Glutamatergic neuron (in vitro differentiated cells): ENCODE data around the gene FCMR. TPM values are rescaled to one million over a fixed set of nuclear protein-coding genes. Genes with fewer than 3 reads are reported as not detected.

ENCODE experiments used
- DNase-seq: peaks from one replicate; pipeline ENCODE4 v3.0.0; 2022
- H3K27ac Mint-ChIP-seq: one replicate; pipeline ENCODE4 v1.8.0; 2020; ENCODE audit warnings: mild to moderate bottlenecking, mixed read lengths, inconsistent platforms; ENCODE audit not compliant: unreplicated experiment
- H3K27me3 Mint-ChIP-seq: one replicate; pipeline ENCODE4 v1.8.0; 2020; ENCODE audit warnings: mild to moderate bottlenecking, moderate library complexity, mixed read lengths, inconsistent platforms; ENCODE audit not compliant: unreplicated experiment
- H3K36me3 Mint-ChIP-seq: one replicate; pipeline ENCODE4 v1.8.0; 2020; ENCODE audit warnings: mild to moderate bottlenecking, mixed read lengths, inconsistent platforms; ENCODE audit not compliant: unreplicated experiment
- H3K4me1 Mint-ChIP-seq: one replicate; pipeline ENCODE4 v1.8.0; 2020; ENCODE audit warnings: mild to moderate bottlenecking, low read depth, mixed read lengths, inconsistent platforms; ENCODE audit not compliant: unreplicated experiment
- H3K4me3 Mint-ChIP-seq: one replicate; pipeline ENCODE4 v1.8.0; 2020; ENCODE audit warnings: mild to moderate bottlenecking, mixed read lengths, inconsistent platforms; ENCODE audit not compliant: unreplicated experiment
- H3K9me3 Mint-ChIP-seq: one replicate; pipeline ENCODE4 v1.8.0; 2020; ENCODE audit warnings: mild to moderate bottlenecking, moderate library complexity, mixed read lengths, inconsistent platforms; ENCODE audit not compliant: unreplicated experiment
- total RNA-seq: library from RNA; stranded (reverse); fragmentation: NEBNext Ultra II Directional; extraction: Animal tissue kit (Norgen Biotek cat#: 25700); gene quantifications from one replicate; pipeline ENCODE4 v1.2.1, GENCODE V29; 2021; ENCODE audit not compliant: unreplicated experiment
- TF ChIP-seq, protein P1 (sequence below): fragments of 200-600 bp; sonication (generic); IDR thresholded peaks from one replicate; pipeline ENCODE4 v1.5.0; 2021; ENCODE audit not compliant: partially characterized antibody, unreplicated experiment

The FCMR gene
- total RNA-seq, 1 donor from 2014 or later, result not detected

DNA sequence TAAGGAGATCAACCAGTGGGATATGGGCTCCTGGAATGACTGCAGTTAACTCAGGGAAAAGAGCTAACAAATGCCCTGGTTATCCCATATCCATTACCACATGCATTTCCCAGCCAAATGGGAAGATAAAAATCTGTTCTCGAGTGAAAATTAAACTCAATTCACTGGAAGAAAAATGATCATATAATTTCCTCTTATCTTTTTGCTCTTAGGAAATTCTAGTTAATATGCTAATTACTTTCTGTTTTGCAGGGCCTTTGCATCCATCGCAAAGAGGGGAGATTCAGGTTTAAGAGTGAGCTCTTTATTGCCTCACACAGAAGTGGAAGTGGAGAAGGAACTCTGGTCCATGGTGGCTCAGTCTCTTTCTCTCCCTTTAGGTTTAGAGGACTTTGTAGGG is 28.4 kb downstream of the FCMR start:
- H3K4me3 Mint-ChIP-seq, result no peak overlapping the region
- TF ChIP-seq, protein P1, sequence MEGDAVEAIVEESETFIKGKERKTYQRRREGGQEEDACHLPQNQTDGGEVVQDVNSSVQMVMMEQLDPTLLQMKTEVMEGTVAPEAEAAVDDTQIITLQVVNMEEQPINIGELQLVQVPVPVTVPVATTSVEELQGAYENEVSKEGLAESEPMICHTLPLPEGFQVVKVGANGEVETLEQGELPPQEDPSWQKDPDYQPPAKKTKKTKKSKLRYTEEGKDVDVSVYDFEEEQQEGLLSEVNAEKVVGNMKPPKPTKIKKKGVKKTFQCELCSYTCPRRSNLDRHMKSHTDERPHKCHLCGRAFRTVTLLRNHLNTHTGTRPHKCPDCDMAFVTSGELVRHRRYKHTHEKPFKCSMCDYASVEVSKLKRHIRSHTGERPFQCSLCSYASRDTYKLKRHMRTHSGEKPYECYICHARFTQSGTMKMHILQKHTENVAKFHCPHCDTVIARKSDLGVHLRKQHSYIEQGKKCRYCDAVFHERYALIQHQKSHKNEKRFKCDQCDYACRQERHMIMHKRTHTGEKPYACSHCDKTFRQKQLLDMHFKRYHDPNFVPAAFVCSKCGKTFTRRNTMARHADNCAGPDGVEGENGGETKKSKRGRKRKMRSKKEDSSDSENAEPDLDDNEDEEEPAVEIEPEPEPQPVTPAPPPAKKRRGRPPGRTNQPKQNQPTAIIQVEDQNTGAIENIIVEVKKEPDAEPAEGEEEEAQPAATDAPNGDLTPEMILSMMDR, result no peak
- no peak for DNase-seq
- peaks cover 2% of the 10 kb centered on the region for H3K9me3 Mint-ChIP-seq
- no peak overlapping the region for H3K27ac Mint-ChIP-seq
- H3K27me3 Mint-ChIP-seq, result no peaks in the 10 kb centered on the region
- no peaks in the 10 kb centered on the region for H3K36me3 Mint-ChIP-seq
- H3K4me1 Mint-ChIP-seq, result peaks cover 9% of the 10 kb centered on the region

DNA sequence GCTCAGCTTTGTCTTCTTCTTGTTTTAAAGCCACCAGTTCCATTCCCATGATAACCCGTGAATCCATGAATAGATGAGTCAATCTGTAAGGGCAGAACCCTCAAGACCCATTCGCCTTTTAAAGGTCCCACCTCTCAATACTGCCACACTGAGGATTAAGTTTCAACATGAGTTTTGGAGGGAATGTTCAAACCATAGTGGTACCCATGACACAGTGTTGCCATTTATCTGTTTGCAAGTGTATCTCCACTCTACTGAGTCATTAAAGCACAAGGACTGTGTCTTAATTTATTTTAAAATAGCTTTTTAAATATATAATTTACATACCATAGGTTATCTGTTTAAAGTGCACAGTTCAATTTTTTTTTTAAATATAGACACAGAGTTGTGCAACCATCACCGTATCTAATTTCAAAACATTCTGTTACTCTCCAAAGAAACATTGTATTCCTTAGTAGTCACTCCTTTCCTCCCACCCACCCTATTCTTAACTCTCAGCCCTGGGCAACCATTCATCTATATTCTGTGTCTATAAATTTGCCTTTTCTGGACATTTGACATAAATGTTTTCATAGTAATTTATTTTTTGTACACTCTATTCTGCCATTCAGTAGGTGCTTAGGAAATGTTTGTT is 29.3 kb downstream of the FCMR start:
- peaks cover 9% of the 10 kb centered on the region for H3K4me1 Mint-ChIP-seq
- peaks cover 1% of the 10 kb centered on the region for H3K9me3 Mint-ChIP-seq
- TF ChIP-seq, protein P1, result no peak
- no peak for DNase-seq
- H3K27me3 Mint-ChIP-seq, result no peaks in the 10 kb centered on the region
- H3K27ac Mint-ChIP-seq, result no peak overlapping the region
- no peaks in the 10 kb centered on the region for H3K36me3 Mint-ChIP-seq
- H3K4me3 Mint-ChIP-seq, result no peak overlapping the region

DNA sequence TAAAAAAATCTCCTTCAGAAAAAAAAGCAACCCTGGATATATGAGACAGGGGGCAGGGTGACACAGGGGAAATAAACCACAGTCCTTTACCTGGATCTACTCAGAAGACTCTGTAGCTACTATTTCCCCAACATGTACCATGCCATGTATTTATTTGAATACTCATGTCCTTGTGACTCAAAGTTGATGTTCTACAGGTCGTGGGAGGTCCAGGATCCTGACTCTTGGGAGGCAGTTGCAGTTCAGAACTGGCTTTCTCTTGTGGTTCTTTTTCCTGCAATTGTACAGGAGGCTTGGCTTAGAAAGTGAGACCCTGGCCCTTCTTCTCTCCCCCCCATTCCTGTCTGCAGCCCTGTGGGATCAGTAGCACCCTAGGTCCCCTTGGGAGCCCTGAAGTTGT is 30.3 kb downstream of the FCMR start:
- peaks cover 7% of the 10 kb centered on the region for H3K4me1 Mint-ChIP-seq
- no peaks in the 10 kb centered on the region for H3K27me3 Mint-ChIP-seq
- no peak overlapping the region for H3K4me3 Mint-ChIP-seq
- TF ChIP-seq, protein P1, result no peak
- H3K9me3 Mint-ChIP-seq, result no peaks in the 10 kb centered on the region
- no peak overlapping the region for H3K27ac Mint-ChIP-seq
- H3K36me3 Mint-ChIP-seq, result no peaks in the 10 kb centered on the region
- DNase-seq, result no peak

DNA sequence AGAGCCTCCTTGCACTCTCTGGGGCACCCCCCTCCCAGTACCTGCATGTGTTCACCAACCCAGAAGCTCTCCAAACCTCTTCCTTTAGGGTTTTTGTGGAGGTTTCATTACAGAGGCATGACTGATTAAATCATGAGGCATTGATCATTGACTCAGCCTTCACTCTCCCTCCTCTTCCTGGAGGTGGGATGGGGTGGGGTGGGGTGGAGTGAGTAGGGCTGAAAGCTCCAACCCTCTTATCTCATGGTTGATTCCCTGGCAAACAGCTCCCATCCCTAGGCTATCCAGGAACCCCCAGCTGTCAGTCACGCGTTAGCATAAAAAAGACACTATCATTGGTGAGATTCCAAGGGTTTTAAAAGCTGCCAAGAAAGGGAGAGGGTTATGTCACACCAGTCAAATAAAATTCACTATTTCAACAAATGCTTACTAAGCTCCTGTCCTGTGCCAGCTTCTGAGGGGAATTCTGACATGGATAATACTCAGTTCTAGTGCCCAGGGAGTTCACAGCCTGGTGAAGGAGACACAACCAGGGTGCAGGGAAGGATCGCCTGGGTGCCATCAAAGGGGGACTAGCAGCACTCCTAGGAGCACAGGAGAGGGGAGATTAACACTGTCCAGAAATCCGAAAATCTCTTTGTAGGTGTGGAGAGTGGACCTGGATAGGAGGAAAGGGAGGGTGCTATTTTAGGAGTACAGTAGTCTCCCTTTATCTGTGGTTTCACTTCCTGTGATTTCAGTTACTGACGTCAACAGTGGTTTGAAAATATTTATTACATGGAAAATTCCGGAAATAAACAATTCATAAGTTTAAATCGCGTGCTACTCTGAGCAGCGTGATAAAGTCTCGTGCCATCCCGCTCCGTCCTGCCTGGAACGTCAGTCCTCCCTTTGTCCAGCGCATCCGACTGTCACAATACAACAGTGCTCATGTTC is 31.3 kb downstream of the FCMR start:
- H3K4me1 Mint-ChIP-seq, result no peaks in the 10 kb centered on the region
- H3K27ac Mint-ChIP-seq, result no peak overlapping the region
- no peak overlapping the region for H3K4me3 Mint-ChIP-seq
- DNase-seq, result no peak
- no peaks in the 10 kb centered on the region for H3K27me3 Mint-ChIP-seq
- H3K9me3 Mint-ChIP-seq, result no peaks in the 10 kb centered on the region
- no peaks in the 10 kb centered on the region for H3K36me3 Mint-ChIP-seq
- TF ChIP-seq, protein P1, result no peak

DNA sequence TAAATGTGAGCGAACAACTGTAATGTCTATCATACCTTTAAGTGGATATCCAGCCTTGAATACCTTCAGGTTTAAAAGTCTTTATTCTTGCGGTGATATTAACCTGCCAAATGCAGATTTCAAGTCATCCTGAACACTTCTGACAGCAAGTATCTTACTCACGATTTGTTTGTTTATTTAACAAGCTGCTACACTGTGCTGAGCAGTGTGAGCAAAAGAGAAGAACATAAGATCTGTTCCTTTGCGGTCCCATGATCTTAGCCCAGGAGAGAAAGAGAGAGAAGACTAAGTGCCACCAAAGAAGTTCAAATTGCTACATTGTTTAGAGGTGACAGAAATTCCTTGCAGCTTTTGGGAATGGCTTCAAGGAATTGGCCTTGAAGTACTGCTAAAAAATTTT is 34.0 kb downstream of the FCMR start:
- DNase-seq, result no peak
- H3K9me3 Mint-ChIP-seq, result no peaks in the 10 kb centered on the region
- H3K4me3 Mint-ChIP-seq, result no peak overlapping the region
- no peaks in the 10 kb centered on the region for H3K36me3 Mint-ChIP-seq
- H3K4me1 Mint-ChIP-seq, result no peaks in the 10 kb centered on the region
- H3K27me3 Mint-ChIP-seq, result no peaks in the 10 kb centered on the region
- no peak overlapping the region for H3K27ac Mint-ChIP-seq
- TF ChIP-seq, protein P1, result no peak
